PC-9 (cell line): ENCODE data around the gene HTRA1. TPM values are rescaled to one million over a fixed set of nuclear protein-coding genes. Genes with fewer than 3 reads are reported as not detected.

ENCODE experiments used
- BruUV-seq: library from RNA; stranded (reverse); fragments of 400-500 nt; replicated peaks from 2 replicates; lab custom pipeline; 2021; lab: Mats Ljungman, UMichigan
- CTCF ChIA-PET: fragments of 300-600 bp; sonication (Branson Sonifier 250); formaldehyde crosslinking; loops from one replicate; lab custom pipeline; 2022; ENCODE audit warnings: antibody characterized with exemption; lab: Charles Lee
- POLR2A ChIA-PET: fragments of 300-600 bp; sonication (Branson Sonifier 250); formaldehyde crosslinking; loops from one replicate; lab custom pipeline; 2022; ENCODE audit warnings: antibody characterized with exemption; ENCODE audit not compliant: unreplicated experiment; lab: Charles Lee
- DNase-seq, 2 experiments: peaks; one replicate each; pipeline versions ENCODE4 v3.0.0 to v3.0.0-alpha.2; 2015 to 2022; ENCODE audit warnings: mixed read lengths in 1 of 2
- H2AFZ ChIP-seq: fragments of 200-600 bp; sonication (generic); 2 replicates; pipeline ENCODE4 v1.8.1; 2017; ENCODE audit warnings: antibody characterized with exemption
- H3F3A ChIP-seq: fragments of 200-600 bp; sonication (generic); 2 replicates; pipeline ENCODE4 v1.8.1; 2017; ENCODE audit warnings: antibody characterized with exemption, mild to moderate bottlenecking, low read depth; ENCODE audit not compliant: insufficient read depth
- H3K27ac ChIP-seq: fragments of 200-600 bp; sonication (generic); 2 replicates; pipeline ENCODE4 v1.6.1; 2016; ENCODE audit warnings: mixed run types
- H3K27me3 ChIP-seq: fragments of 200-600 bp; sonication (generic); 2 replicates; pipeline ENCODE4 v1.6.1; 2016; ENCODE audit warnings: low read depth, mixed run types; ENCODE audit not compliant: insufficient read depth
- H3K36me3 ChIP-seq: fragments of 200-600 bp; sonication (generic); 2 replicates; pipeline ENCODE4 v1.6.1; 2016; ENCODE audit warnings: low read depth, mixed run types
- H3K4me1 ChIP-seq: fragments of 200-600 bp; sonication (generic); replicated peaks from 2 replicates; pipeline ENCODE4 v1.6.1; 2016; ENCODE audit warnings: mixed run types; ENCODE audit not compliant: insufficient read depth
- H3K4me2 ChIP-seq: fragments of 200-600 bp; sonication (generic); 2 replicates; pipeline ENCODE4 v1.6.1; 2017; ENCODE audit warnings: mixed run types
- H3K4me3 ChIP-seq: fragments of 200-600 bp; sonication (generic); 2 replicates; pipeline ENCODE4 v1.6.1; 2016; ENCODE audit warnings: mixed run types
- H3K79me2 ChIP-seq: fragments of 200-600 bp; sonication (generic); 2 replicates; pipeline ENCODE4 v1.6.1; 2017; ENCODE audit warnings: low read depth, mixed run types
- H3K9me2 ChIP-seq: fragments of 200-600 bp; sonication (generic); 2 replicates; pipeline ENCODE4 v1.8.1; 2017; ENCODE audit warnings: mild to moderate bottlenecking; ENCODE audit not compliant: insufficient read depth
- H3K9me3 ChIP-seq: fragments of 200-600 bp; sonication (generic); 2 replicates; pipeline ENCODE4 v1.8.1; 2016; ENCODE audit warnings: low read depth; ENCODE audit not compliant: insufficient read depth
- H4K20me1 ChIP-seq: fragments of 200-600 bp; sonication (generic); 2 replicates; pipeline ENCODE4 v1.8.1; 2017; ENCODE audit not compliant: insufficient read depth
- EZH2 ChIP-seq: fragments of 200-600 bp; sonication (generic); IDR thresholded peaks from 2 replicates; pipeline ENCODE4 v1.8.0; 2017; ENCODE audit warnings: antibody characterized with exemption, low read depth
- intact Hi-C: fragments of 100-400 bp; cut with micrococcal nuclease; formaldehyde crosslinking; loops from one replicate; pipeline ENCODE4 v1.10.0; 2022; ENCODE audit not compliant: unreplicated experiment
- microRNA-seq: library from miRNA; unstranded; fragments of <30 nt; microRNA quantifications from one replicate; pipeline ENCODE4 v1.2.0, GENCODE V29; 2021; ENCODE audit warnings: borderline number of aligned reads, borderline replicate concordance
- total RNA-seq: library from RNA; stranded (reverse); gene quantifications from 2 replicates; pipeline ENCODE4 v1.2.3, GENCODE V29; 2021
- TF ChIP-seq, protein P1 (sequence below): fragments of 200-600 bp; sonication (generic); conservative IDR thresholded peaks from 2 replicates; pipeline ENCODE4 v1.6.1; 2017; ENCODE audit warnings: mixed run types, antibody characterized with exemption, mild to moderate bottlenecking, moderate library complexity

The HTRA1 gene
- total RNA-seq, 1 experiment from 2014 or later: 18.0 TPM

GRCh38 chr10:122561792-122562191, 100.4 kb downstream of the HTRA1 start:
- POLR2A ChIA-PET: no interaction called here

More at GRCh38 chr10:122561792-122562191, 100.4 kb downstream of the HTRA1 start:
- H2AFZ ChIP-seq: no peak overlapping the region
- CTCF ChIA-PET: interaction anchor here (0.6 to 0.7 kb wide), 2 partner anchors 35 to 268 kb away, joined by 3 to 5 read pairs; no protein-coding TSS in a partner anchor
- H3K9me2 ChIP-seq: no peaks in the 10 kb centered on the region
- no peaks in the 10 kb centered on the region for H3K4me1 ChIP-seq
- H3K9me3 ChIP-seq: no peaks in the 10 kb centered on the region
- no TSS peak for BruUV-seq
- DNase-seq: no peak
- H3K36me3 ChIP-seq: no peaks in the 10 kb centered on the region
- no peaks in the 10 kb centered on the region for H3K27me3 ChIP-seq
- intact Hi-C loops: loop anchor here (10.0 kb wide), 1 partner anchor 143 kb away; no protein-coding TSS in a partner anchor
- H4K20me1 ChIP-seq: no peaks in the 10 kb centered on the region
- no peaks in the 10 kb centered on the region for H3F3A ChIP-seq
- no peak overlapping the region for H3K4me2 ChIP-seq
- no peak overlapping the region for H3K27ac ChIP-seq
- TF ChIP-seq, protein P1, sequence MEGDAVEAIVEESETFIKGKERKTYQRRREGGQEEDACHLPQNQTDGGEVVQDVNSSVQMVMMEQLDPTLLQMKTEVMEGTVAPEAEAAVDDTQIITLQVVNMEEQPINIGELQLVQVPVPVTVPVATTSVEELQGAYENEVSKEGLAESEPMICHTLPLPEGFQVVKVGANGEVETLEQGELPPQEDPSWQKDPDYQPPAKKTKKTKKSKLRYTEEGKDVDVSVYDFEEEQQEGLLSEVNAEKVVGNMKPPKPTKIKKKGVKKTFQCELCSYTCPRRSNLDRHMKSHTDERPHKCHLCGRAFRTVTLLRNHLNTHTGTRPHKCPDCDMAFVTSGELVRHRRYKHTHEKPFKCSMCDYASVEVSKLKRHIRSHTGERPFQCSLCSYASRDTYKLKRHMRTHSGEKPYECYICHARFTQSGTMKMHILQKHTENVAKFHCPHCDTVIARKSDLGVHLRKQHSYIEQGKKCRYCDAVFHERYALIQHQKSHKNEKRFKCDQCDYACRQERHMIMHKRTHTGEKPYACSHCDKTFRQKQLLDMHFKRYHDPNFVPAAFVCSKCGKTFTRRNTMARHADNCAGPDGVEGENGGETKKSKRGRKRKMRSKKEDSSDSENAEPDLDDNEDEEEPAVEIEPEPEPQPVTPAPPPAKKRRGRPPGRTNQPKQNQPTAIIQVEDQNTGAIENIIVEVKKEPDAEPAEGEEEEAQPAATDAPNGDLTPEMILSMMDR: no peak
- no peak for TF ChIP-seq EZH2
- no peak overlapping the region for H3K4me3 ChIP-seq
- no peaks in the 10 kb centered on the region for H3K79me2 ChIP-seq

Small RNA genes lying within 50 kb of the gene (microRNA-seq; reads per million reads assigned to microRNA genes)
- gene MIR3941: not detected

Other genes starting within 250 kb of the HTRA1 start
- 0.28 and 0.37 TPM in 2 replicates for gene BTBD16, start 190.3 kb upstream of the HTRA1 start, total RNA-seq
- gene PLEKHA1, start 86.8 kb upstream of the HTRA1 start, total RNA-seq: 33.8 and 39.9 TPM in 2 replicates
- not detected in 2 replicates for gene ARMS2, start 6.9 kb upstream of the HTRA1 start, total RNA-seq
- gene DMBT1, start 99.2 kb downstream of the HTRA1 start, total RNA-seq: 0.53 and 0.98 TPM in 2 replicates
- not detected in 2 replicates for gene C10orf120, start 238.3 kb downstream of the HTRA1 start, total RNA-seq